Measurements from ENCODE around the gene PPM1G. TPM values are rescaled to one million over a fixed set of nuclear protein-coding genes. Genes with fewer than 3 reads are reported as not detected.
A peak's percentile ranks its signal among the peaks of the same experiment; 100 is the strongest.

The PPM1G gene
- total RNA-seq, 1 experiment from 2014 or later = 140 TPM

DNA sequence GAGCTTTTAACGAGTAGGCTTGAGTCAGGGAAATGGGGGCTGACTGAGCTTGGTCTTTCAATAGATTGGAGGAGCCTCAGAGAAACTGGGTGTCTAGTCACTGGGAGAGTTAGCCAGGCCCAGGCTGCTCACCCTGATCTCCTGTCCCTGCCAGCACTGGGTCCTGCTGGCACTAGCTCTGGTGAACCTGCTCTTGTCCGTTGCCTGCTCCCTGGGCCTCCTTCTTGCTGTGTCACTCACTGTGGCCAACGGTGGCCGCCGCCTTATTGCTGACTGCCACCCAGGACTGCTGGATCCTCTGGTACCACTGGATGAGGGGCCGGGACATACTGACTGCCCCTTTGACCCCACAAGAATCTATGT is 33.5 kb upstream of the PPM1G start:
- peaks cover 9% of the 10 kb centered on the region; the same call in 1 of the 2 replicates for H3K79me2 ChIP-seq (ENCODE audit: insufficient read depth, low read length)
- BruUV-seq (replicated peaks) = no TSS peak
- H3K9me3 ChIP-seq (ENCODE audit: control insufficient read depth in 1 of 2, insufficient read depth in 1 of 2, low read depth in 1 of 2, low read length in 2 of 2) = no peaks in the 10 kb centered on the region
- H3K9ac ChIP-seq (ENCODE audit: low read length) = peak overlapping the region; percentile 87
- peak overlapping the region; percentile 98 for H3K4me2 ChIP-seq (ENCODE audit: low read length)
- peak overlapping the region; percentile 53 to 81 for H3K4me3 ChIP-seq (replicated peaks in 1 of 2; ENCODE audit: low read depth in 1 of 2, low read length in 2 of 2)
- RAD21 ChIA-PET (ENCODE audit: low non-redundant PET in 1 of 2, low total read pairs in 2 of 2, uncharacterized antibody in 2 of 2, unreplicated experiment in 2 of 2) = no interaction called here
- peak; percentile 37 for ATAC-seq
- H3K36me3 ChIP-seq (ENCODE audit: control insufficient read depth in 1 of 2, insufficient read depth in 2 of 2, low read length in 2 of 2) = peaks cover 21 to 39% of the 10 kb centered on the region in 2 experiments
- no peaks in the 10 kb centered on the region for H4K20me1 ChIP-seq (ENCODE audit: insufficient read depth)
- no peaks in the 10 kb centered on the region for H3K9me2 ChIP-seq (ENCODE audit: insufficient read depth)
- CTCF ChIA-PET = interaction anchor here (1.4 to 1.5 kb wide), 2 partner anchors 13 to 33 kb away, joined by 3 to 5 read pairs; partner anchors contain the start of gene PPM1G
- intact Hi-C loops (cut with micrococcal nuclease) = loop anchor here (10.0 kb wide), 1 partner anchor 182 kb away; the partner anchor contains the start of genes CCDC121 and GPN1
- H3K4me1 ChIP-seq (ENCODE audit: control insufficient read depth in 1 of 2, insufficient read depth in 2 of 2, low read length in 2 of 2) = peaks cover 2 to 29% of the 10 kb centered on the region in 2 experiments; a peak in 2 of 4 replicates
- TF ChIP-seq SRF (IDR thresholded peaks at IDR 0.05; ENCODE audit: low read depth) (no peak), SIN3A (IDR thresholded peaks at IDR 0.05; ENCODE audit: low read depth) (no peak), CEBPB (IDR thresholded peaks at IDR 0.05; ENCODE audit: low read depth) (no peak), JUND (IDR thresholded peaks at IDR 0.05) (no peak)
- TF ChIP-seq, protein P1, sequence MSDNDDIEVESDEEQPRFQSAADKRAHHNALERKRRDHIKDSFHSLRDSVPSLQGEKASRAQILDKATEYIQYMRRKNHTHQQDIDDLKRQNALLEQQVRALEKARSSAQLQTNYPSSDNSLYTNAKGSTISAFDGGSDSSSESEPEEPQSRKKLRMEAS (IDR thresholded peaks at IDR 0.05) = no peak
- H2AFZ ChIP-seq (ENCODE audit: low read depth, low read length, poor library complexity, severe bottlenecking) = no peak overlapping the region
- H3K27ac ChIP-seq (ENCODE audit: low read depth, low read length) = peak overlapping the region; percentile 67
- no peak for DNase-seq (ENCODE audit: low read depth, low spot score)
- POLR2A ChIA-PET = no interaction called here
- no peaks in the 10 kb centered on the region for H3K27me3 ChIP-seq (ENCODE audit: insufficient read depth, low read length)

DNA sequence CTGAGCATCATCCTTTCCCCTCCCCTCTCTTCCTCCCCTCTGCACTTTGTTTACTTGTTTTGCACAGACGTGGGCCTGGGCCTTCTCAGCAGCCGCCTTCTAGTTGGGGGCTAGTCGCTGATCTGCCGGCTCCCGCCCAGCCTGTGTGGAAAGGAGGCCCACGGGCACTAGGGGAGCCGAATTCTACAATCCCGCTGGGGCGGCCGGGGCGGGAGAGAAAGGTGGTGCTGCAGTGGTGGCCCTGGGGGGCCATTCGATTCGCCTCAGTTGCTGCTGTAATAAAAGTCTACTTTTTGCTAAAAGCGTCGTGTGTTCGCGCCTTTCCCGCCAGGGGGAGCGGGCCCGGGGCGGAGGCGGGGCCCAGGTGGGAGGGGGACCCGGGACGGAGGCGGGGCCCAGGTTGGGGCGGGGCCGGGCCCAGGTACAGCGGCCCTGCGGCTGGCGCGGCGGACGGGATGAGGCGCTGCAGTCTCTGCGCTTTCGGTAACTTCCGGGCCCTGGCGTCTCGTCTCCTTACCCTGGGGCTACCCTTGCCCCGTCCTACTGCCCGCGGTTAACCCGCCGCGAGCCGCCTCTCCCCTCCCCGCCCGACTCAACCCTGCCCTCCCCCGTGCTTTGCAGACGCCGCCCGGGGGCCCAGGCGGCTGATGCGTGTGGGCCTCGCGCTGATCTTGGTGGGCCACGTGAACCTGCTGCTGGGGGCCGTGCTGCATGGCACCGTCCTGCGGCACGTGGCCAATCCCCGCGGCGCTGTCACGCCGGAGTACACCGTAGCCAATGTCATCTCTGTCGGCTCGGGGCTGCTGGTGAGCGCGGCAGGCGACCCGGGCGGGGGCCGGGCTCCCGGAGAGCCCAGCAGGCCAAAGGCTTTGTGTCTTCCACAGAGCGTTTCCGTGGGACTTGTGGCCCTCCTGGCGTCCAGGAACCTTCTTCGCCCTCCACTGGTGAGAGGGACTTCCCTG is 32.8 kb upstream of the PPM1G start, which contains the start of gene KRTCAP3:
KRTCAP3 (plus strand) TSS at position 424 of the 962 bp plus-strand sequence; CDS start at position 456, 32 bp downstream.
- Histone ChIP-seq H3K9me2 (ENCODE audit: insufficient read depth) (no peaks in the 10 kb centered on the region), H3K9me3 (ENCODE audit: control insufficient read depth in 1 of 2, insufficient read depth in 1 of 2, low read depth in 1 of 2, low read length in 2 of 2) (no peaks in the 10 kb centered on the region), H3K79me2 (ENCODE audit: insufficient read depth, low read length) (peaks cover 9% of the 10 kb centered on the region; the same call in 1 of the 2 replicates), H4K20me1 (ENCODE audit: insufficient read depth) (no peaks in the 10 kb centered on the region), H3K27ac (ENCODE audit: low read depth, low read length) (peak within 1 kb of the TSS; percentile 67), H3K4me2 (ENCODE audit: low read length) (peak within 1 kb of the TSS; percentile 98), H3K4me3 (replicated peaks in 1 of 2; ENCODE audit: low read depth in 1 of 2, low read length in 2 of 2) (peak within 1 kb of the TSS; percentile 53 to 81), H2AFZ (ENCODE audit: low read depth, low read length, poor library complexity, severe bottlenecking) (no peak within 1 kb of the TSS), H3K4me1 (ENCODE audit: control insufficient read depth in 1 of 2, insufficient read depth in 2 of 2, low read length in 2 of 2) (peaks cover 2 to 29% of the 10 kb centered on the region in 2 experiments; a peak in 2 of 4 replicates), H3K27me3 (ENCODE audit: insufficient read depth, low read length) (no peaks in the 10 kb centered on the region), H3K36me3 (ENCODE audit: control insufficient read depth in 1 of 2, insufficient read depth in 2 of 2, low read length in 2 of 2) (peaks cover 23 to 41% of the 10 kb centered on the region in 2 experiments), H3K9ac (ENCODE audit: low read length) (peak within 1 kb of the TSS; percentile 87)
- DNase-seq (ENCODE audit: low read depth, low spot score) (peak; percentile 42), ATAC-seq (peak; percentile 94)
- CTCF ChIA-PET = interaction anchor here (1.4 to 1.5 kb wide), 2 partner anchors 12 to 32 kb away, joined by 3 to 5 read pairs; partner anchors contain the start of gene PPM1G
- BruUV-seq (replicated peaks) = no TSS peak
- RAD21 ChIA-PET (ENCODE audit: low non-redundant PET in 1 of 2, low total read pairs in 2 of 2, uncharacterized antibody in 2 of 2, unreplicated experiment in 2 of 2) = interaction anchor here in 1 of 2 experiments (0.5 kb wide), 1 partner anchor 86 kb away, joined by 3 read pairs; no protein-coding TSS in a partner anchor
- TF ChIP-seq, protein P1 (IDR thresholded peaks at IDR 0.05) = peak; percentile 96
- TF ChIP-seq ZFX (IDR thresholded peaks at IDR 0.05) = peak; percentile 90
- no peak for TF ChIP-seq CEBPB (IDR thresholded peaks at IDR 0.05; ENCODE audit: low read depth)
- peak; percentile 67; the same call in 1 of the 2 replicates for TF ChIP-seq CBX3 (IDR thresholded peaks at IDR 0.05; ENCODE audit: low read depth)
- peak; percentile 40 for TF ChIP-seq RAD21 (IDR thresholded peaks at IDR 0.05; ENCODE audit: low read depth)
- no peak for TF ChIP-seq EZH2 (IDR thresholded peaks at IDR 0.05)
- TF ChIP-seq, protein P2, sequence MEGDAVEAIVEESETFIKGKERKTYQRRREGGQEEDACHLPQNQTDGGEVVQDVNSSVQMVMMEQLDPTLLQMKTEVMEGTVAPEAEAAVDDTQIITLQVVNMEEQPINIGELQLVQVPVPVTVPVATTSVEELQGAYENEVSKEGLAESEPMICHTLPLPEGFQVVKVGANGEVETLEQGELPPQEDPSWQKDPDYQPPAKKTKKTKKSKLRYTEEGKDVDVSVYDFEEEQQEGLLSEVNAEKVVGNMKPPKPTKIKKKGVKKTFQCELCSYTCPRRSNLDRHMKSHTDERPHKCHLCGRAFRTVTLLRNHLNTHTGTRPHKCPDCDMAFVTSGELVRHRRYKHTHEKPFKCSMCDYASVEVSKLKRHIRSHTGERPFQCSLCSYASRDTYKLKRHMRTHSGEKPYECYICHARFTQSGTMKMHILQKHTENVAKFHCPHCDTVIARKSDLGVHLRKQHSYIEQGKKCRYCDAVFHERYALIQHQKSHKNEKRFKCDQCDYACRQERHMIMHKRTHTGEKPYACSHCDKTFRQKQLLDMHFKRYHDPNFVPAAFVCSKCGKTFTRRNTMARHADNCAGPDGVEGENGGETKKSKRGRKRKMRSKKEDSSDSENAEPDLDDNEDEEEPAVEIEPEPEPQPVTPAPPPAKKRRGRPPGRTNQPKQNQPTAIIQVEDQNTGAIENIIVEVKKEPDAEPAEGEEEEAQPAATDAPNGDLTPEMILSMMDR (IDR thresholded peaks at IDR 0.05 in 2 of 3, conservative IDR thresholded peaks at IDR 0.05 in 1 of 3; ENCODE audit: borderline replicate concordance in 1 of 3, insufficient read depth in 1 of 3, low read depth in 2 of 3, low read length in 2 of 3) = peak; percentile 39 to 55 (median 48); a peak in 5 of 6 replicates
- TF ChIP-seq POLR2A (IDR thresholded peaks at IDR 0.05; ENCODE audit: borderline replicate concordance, extremely low read depth, insufficient read depth, insufficient read length) = peak; percentile 30
- TF ChIP-seq SP1 (IDR thresholded peaks at IDR 0.05; ENCODE audit: low read depth) = peak; percentile 45; the same call in 1 of the 2 replicates
- TF ChIP-seq EGR1 (IDR thresholded peaks at IDR 0.05; ENCODE audit: low read depth) = no peak
- peak; percentile 21 for TF ChIP-seq YY1 (IDR thresholded peaks at IDR 0.05; ENCODE audit: extremely low read depth, insufficient replicate concordance, low read depth, low read length)
- TF ChIP-seq POLR2AphosphoS5 (IDR thresholded peaks at IDR 0.05; ENCODE audit: low read depth, low read length) = peak; percentile 92
- peak; percentile 72 for TF ChIP-seq SIN3A (IDR thresholded peaks at IDR 0.05; ENCODE audit: low read depth)
- no peak for TF ChIP-seq EZH2phosphoT487 (IDR thresholded peaks at IDR 0.05; ENCODE audit: borderline replicate concordance)
- POLR2A ChIA-PET = no interaction called here
- intact Hi-C loops (cut with micrococcal nuclease) = loop anchor here (10.0 kb wide), 1 partner anchor 183 kb away; the partner anchor contains the start of genes CCDC121 and GPN1

All from HCT116 (cell line).